ENCODE measurements around the gene MAP6. TPM values are rescaled to one million over a fixed set of nuclear protein-coding genes. Genes with fewer than 3 reads are reported as not detected.

MAP6 gene
- total RNA-seq, 1 donor from 2014 or later: 30.5 TPM

GRCh38 chr11:75655605-75656004, 13.2 kb downstream of the MAP6 start:
- Mint-ChIP-seq H3K4me1 (ENCODE audit: unreplicated experiment) (no peaks in the 10 kb centered on the region), H3K36me3 (no peaks in the 10 kb centered on the region), H3K27ac (no peak overlapping the region), H3K4me3 (no peak overlapping the region), H3K27me3 (peaks cover 17% of the 10 kb centered on the region), H3K9me3 (no peaks in the 10 kb centered on the region)
- no peak for DNase-seq (ENCODE audit: extremely low spot score, unreplicated experiment)
- TF ChIP-seq CTCF (conservative IDR thresholded peaks at IDR 0.05): no peak

GRCh38 chr11:75654314-75654713, 14.5 kb downstream of the MAP6 start:
- Mint-ChIP-seq H3K4me3 (no peak overlapping the region), H3K27me3 (peaks cover 9% of the 10 kb centered on the region), H3K27ac (peak overlapping the region; percentile 14), H3K36me3 (no peaks in the 10 kb centered on the region), H3K4me1 (ENCODE audit: unreplicated experiment) (no peaks in the 10 kb centered on the region), H3K9me3 (no peaks in the 10 kb centered on the region)
- TF ChIP-seq CTCF (conservative IDR thresholded peaks at IDR 0.05): no peak
- DNase-seq (ENCODE audit: extremely low spot score, unreplicated experiment): no peak

GRCh38 chr11:75653532-75653931, 15.3 kb downstream of the MAP6 start:
- no peak overlapping the region for H3K27ac Mint-ChIP-seq
- no peak overlapping the region for H3K4me3 Mint-ChIP-seq
- DNase-seq (ENCODE audit: extremely low spot score, unreplicated experiment): no peak
- no peak for TF ChIP-seq CTCF (conservative IDR thresholded peaks at IDR 0.05)
- H3K9me3 Mint-ChIP-seq: no peaks in the 10 kb centered on the region
- H3K36me3 Mint-ChIP-seq: no peaks in the 10 kb centered on the region
- no peaks in the 10 kb centered on the region for H3K4me1 Mint-ChIP-seq (ENCODE audit: unreplicated experiment)
- peaks cover 5% of the 10 kb centered on the region for H3K27me3 Mint-ChIP-seq

- H3K27ac Mint-ChIP-seq: no peak overlapping the region
- no peaks in the 10 kb centered on the region for H3K4me1 Mint-ChIP-seq (ENCODE audit: unreplicated experiment)
- DNase-seq (ENCODE audit: extremely low spot score, unreplicated experiment): no peak
- no peak overlapping the region for H3K4me3 Mint-ChIP-seq
- no peak for TF ChIP-seq CTCF (conservative IDR thresholded peaks at IDR 0.05)
- H3K36me3 Mint-ChIP-seq: no peaks in the 10 kb centered on the region
- peaks cover 3% of the 10 kb centered on the region for H3K27me3 Mint-ChIP-seq
- no peaks in the 10 kb centered on the region for H3K9me3 Mint-ChIP-seq
These were observed 15.9 kb downstream of the MAP6 start for GRCh38 chr11:75652936-75653335.

GRCh38 chr11:75651218-75651617, 17.6 kb downstream of the MAP6 start:
- Mint-ChIP-seq H3K27ac (no peak overlapping the region), H3K4me3 (no peak overlapping the region), H3K36me3 (no peaks in the 10 kb centered on the region), H3K9me3 (no peaks in the 10 kb centered on the region), H3K4me1 (ENCODE audit: unreplicated experiment) (no peaks in the 10 kb centered on the region), H3K27me3 (peaks cover 3% of the 10 kb centered on the region)
- no peak for DNase-seq (ENCODE audit: extremely low spot score, unreplicated experiment)
- no peak for TF ChIP-seq CTCF (conservative IDR thresholded peaks at IDR 0.05)

GRCh38 chr11:75650167-75650723, 18.6 kb downstream of the MAP6 start:
- no peak overlapping the region for H3K27ac Mint-ChIP-seq

More at GRCh38 chr11:75650167-75650723, 18.6 kb downstream of the MAP6 start:
- H3K36me3 Mint-ChIP-seq: no peaks in the 10 kb centered on the region
- peaks cover 3% of the 10 kb centered on the region for H3K27me3 Mint-ChIP-seq
- no peak for DNase-seq (ENCODE audit: extremely low spot score, unreplicated experiment)
- H3K4me1 Mint-ChIP-seq (ENCODE audit: unreplicated experiment): no peaks in the 10 kb centered on the region
- H3K4me3 Mint-ChIP-seq: no peak overlapping the region
- no peaks in the 10 kb centered on the region for H3K9me3 Mint-ChIP-seq
- no peak for TF ChIP-seq CTCF (conservative IDR thresholded peaks at IDR 0.05)

Data from type B pancreatic cell (in vitro differentiated cells).